ENCODE data around the gene CACNA1D.

The CACNA1D gene

DNA sequence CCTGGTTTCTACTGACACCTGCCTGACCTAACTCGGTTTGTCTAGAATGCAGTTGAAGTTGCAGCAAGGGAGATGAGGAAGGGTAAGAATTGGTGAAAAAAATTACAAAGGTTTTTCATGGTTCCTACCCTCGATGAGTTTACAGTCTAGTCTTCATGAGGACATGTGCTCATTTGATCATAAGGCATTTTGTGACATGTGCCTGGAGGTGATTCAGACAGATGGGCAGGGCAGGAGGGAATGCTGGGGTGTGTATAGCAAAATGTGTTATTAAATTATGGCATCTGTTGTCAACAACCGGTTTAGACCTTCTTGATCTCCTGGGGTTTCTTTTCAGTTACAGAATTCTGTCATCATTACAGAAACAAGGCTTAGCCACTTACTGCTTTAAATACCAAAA, 101.2 kb downstream of the CACNA1D start:
- H3K27ac ChIP-seq = no peak overlapping the region
- no peak for TF ChIP-seq ZFX (IDR thresholded peaks at IDR 0.05; ENCODE audit: borderline replicate concordance)
- TF ChIP-seq, protein P1, sequence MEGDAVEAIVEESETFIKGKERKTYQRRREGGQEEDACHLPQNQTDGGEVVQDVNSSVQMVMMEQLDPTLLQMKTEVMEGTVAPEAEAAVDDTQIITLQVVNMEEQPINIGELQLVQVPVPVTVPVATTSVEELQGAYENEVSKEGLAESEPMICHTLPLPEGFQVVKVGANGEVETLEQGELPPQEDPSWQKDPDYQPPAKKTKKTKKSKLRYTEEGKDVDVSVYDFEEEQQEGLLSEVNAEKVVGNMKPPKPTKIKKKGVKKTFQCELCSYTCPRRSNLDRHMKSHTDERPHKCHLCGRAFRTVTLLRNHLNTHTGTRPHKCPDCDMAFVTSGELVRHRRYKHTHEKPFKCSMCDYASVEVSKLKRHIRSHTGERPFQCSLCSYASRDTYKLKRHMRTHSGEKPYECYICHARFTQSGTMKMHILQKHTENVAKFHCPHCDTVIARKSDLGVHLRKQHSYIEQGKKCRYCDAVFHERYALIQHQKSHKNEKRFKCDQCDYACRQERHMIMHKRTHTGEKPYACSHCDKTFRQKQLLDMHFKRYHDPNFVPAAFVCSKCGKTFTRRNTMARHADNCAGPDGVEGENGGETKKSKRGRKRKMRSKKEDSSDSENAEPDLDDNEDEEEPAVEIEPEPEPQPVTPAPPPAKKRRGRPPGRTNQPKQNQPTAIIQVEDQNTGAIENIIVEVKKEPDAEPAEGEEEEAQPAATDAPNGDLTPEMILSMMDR (IDR thresholded peaks at IDR 0.05) = no peak

DNA sequence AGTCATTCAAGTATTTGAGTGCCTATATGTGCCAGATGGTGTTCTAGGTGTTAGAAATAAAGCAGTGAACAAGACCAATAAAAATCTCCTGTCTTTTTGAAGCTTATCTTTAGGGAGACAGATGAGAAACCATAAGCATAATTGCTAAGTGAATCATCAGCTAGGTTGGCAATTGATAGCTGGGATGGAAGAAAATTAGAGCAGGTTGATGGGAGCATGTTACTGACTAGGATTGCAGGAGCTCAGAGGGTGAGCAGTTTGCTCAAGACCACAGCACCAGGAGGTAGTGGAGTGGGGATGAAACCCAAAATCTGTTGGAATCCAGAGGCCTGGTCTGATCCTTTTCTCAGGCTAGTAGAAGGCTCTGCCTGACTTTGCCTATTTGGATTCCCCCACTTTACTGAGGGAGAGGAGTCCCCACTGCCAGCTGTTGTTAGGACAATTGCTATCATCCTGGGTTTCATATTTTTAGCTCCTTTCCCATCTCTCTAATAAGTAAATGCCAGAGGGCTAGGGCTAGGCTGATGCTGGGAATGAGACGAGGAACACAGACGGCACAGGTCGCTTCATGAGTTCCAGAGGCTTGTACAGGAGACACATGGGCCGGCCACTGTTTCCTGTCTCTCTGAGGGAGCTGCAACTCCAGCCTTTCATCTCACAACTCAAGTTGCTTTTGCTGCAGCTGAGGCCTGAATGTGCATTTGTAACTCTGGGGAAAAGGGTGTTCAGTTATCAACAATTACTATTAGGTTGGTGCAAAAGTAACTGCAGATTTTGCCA, 102.9 kb downstream of the CACNA1D start:
- no peak for TF ChIP-seq ZFX (IDR thresholded peaks at IDR 0.05; ENCODE audit: borderline replicate concordance)
- TF ChIP-seq, protein P1 (IDR thresholded peaks at IDR 0.05) = no peak
- H3K27ac ChIP-seq = no peak overlapping the region

DNA sequence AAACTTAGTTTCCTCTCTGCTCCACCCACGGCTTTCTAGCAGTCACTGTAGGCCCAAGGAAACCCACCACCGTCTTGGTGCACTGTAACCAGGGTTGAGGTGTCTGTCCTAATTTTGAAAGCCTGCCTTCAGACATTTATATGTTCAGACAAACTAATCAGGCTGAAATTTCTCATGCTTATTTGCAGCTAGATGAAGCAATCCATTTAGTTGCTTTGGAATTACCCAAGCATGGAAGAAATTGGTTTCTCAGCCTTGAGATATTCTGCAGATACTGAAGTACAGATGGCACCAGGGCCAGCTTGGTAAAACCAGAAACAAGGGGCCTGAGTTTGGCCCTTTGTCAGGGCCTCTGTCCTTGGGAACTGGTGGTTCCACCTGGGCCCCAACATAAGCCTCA, 105.4 kb downstream of the CACNA1D start:
- no peak for TF ChIP-seq ZFX (IDR thresholded peaks at IDR 0.05; ENCODE audit: borderline replicate concordance)
- no peak overlapping the region for H3K27ac ChIP-seq

DNA sequence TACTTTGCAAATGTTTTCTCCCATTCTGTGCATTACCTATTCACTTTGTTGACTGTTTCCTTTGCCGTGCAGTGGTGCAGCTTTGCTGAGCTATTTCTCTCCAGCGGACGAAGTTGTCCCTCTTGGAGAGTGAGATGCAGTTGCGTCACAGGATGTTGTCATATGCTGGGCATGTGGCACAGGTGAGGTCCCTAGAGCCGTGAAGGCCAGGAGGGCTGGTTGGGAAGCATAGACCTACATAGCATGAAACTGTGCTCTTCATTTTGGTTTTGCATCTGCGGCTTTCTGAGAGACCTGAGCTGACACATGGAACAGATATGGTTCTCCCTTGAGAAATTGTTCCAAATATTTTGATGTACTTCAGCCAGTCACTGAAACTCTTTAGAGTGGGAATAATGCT, 108.5 kb downstream of the CACNA1D start:
- no peak for TF ChIP-seq ZFX (IDR thresholded peaks at IDR 0.05; ENCODE audit: borderline replicate concordance)
- TF ChIP-seq, protein P1 (IDR thresholded peaks at IDR 0.05) = no peak
- H3K27ac ChIP-seq = no peak overlapping the region

DNA sequence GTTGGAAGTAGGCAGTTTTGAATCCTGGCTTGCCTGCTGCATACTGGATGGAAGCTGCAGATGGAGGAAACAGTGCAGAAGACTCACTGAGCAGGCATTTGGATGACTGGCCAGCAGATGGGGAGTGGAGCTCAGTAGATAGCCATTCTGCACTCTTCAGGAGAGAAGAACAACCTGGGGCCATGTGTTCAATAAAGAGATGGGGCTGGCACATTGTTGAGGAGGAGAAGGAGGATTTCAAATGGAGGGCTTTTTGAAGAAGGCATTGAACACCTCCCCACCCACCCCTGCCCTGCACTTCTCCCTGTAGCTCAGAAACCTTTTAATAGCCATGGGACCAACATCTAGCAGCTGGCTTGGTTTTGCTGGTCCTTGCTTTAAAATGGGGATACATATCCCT, 109.8 kb downstream of the CACNA1D start:
- H3K27ac ChIP-seq = no peak overlapping the region
- TF ChIP-seq ZFX (IDR thresholded peaks at IDR 0.05; ENCODE audit: borderline replicate concordance) = no peak
- TF ChIP-seq, protein P1 (IDR thresholded peaks at IDR 0.05) = no peak

DNA sequence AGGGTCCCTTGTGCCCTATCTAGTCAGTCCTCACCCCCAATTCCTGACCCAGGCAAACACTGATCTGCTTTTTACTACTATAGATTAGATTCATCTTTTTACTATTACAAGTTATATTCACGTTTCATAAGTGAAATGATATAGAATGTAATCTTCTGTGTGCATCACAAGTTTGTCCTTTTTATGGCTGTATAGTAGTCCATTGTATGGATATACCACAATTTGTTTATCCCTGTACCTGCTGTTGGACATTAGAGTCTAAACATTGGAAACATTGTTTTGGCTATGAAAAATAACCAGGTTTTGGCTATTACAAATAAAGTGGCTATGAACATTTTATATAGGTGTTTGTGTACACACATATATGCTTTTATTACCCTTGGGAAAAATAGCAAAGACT, 112.4 kb downstream of the CACNA1D start:
- TF ChIP-seq, protein P1 (IDR thresholded peaks at IDR 0.05) = no peak
- no peak for TF ChIP-seq ZFX (IDR thresholded peaks at IDR 0.05; ENCODE audit: borderline replicate concordance)
- H3K27ac ChIP-seq = no peak overlapping the region

DNA sequence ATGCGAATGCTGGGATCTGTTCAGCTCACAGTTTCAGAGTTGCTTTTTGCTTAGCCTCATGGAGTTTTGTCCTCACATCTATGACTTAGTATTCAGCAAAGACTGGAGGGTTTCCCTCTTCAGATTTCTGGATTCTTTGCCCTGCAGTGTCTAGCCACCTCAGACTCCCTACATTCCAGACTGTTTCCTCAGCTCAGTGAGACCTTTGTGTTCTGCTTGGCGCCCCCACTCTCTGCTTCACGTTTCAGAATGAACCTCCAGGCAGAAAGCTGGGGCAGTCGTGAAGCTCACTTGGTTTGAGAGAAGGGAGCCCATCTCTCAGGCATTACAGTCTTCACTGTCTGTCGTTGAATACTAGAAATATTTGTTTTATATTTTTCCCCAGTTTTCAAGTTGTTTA, 118.1 kb downstream of the CACNA1D start:
- TF ChIP-seq ZFX (IDR thresholded peaks at IDR 0.05; ENCODE audit: borderline replicate concordance) = no peak
- TF ChIP-seq, protein P1 (IDR thresholded peaks at IDR 0.05) = no peak
- no peak overlapping the region for H3K27ac ChIP-seq

DNA sequence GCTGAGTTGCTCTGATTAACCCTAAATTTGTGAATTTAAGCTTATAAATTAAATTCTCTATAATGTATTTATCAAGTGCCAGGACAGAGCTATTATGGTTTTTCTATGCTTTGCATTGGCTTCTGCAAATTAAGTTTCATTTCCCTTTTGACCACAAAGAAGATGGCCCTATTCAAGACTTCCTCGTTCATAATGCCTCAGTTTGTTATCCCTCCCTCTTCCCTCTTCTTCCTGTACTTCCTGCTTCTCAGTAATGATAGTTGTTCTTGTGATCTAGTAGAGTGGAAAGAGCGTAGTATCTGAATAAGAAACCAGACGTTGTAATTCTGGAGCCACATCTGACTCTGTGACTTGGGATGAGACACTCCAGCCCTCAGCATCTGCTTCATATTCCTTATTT, 118.7 kb downstream of the CACNA1D start:
- no peak overlapping the region for H3K27ac ChIP-seq
- TF ChIP-seq ZFX (IDR thresholded peaks at IDR 0.05; ENCODE audit: borderline replicate concordance) = no peak
- TF ChIP-seq, protein P1 (IDR thresholded peaks at IDR 0.05) = no peak
